Heart left ventricle (tissue), 13 donors: ENCODE results near the gene ACVR2B.

ENCODE experiments used
- CTCF ChIP-seq, 12 donors: fragments of 200-600 bp; sonication (generic) in 4 of 12; IDR thresholded peaks; one replicate each; pipeline versions ENCODE4 v1.5.0 to v1.8.0; 2018 to 2022; ENCODE audit warnings: antibody characterized with exemption in 12 of 12, mild to moderate bottlenecking in 5 of 12
- POLR2A ChIP-seq, 2 donors: fragments of 450-650 bp; IDR thresholded peaks; one replicate each; pipeline ENCODE4 v1.6.1; 2017; ENCODE audit warnings: antibody characterized with exemption in 2 of 2, mild to moderate bottlenecking in 2 of 2, moderate library complexity in 2 of 2
- donor health status: ischemic (EF 13 %, LVEDD 7.1; RV severe dilation, severe dysfunction).
- donor health status: DM: no; HTN: yes; CAD: no.
- donor health status: DM: no; HTN: no; CAD: no.
- donor health status: ischemic (EF 25% LVEDD 6.9; RV normal size, moderate dysfunction).
- donor health status: ischemic (EF 25% LVEDD 5.7; RV mildly dilated, moderate dysfunction).
- donor health status: ischemic (EF 35%, LVEDD 5.7; RV mildly dilated, moderate dysfunction).
- donor health status: nonischemic (EF 11% LVEDD 7.7; RV severe dilation, severe dysfunction).
- donor health status: DM: yes; HTN: yes; CAD: no.
- donor health status: PGD.
- donor health status: ischemic (EF 29% LVEDD 5.4; RV normal size, mild dysfunction).
- donor health status: nonischemic (EF 23%, LVEDD 6.1; RV moderate dilation, normal function).

- TF ChIP-seq CTCF (IDR thresholded peaks at IDR 0.05) (peak; percentile 88 to 98 (median 92)), POLR2A (IDR thresholded peaks at IDR 0.05) (peak in 1 of 2 donors; percentile 46)
Measured at GRCh38 chr3:38496131-38496910, 42.6 kb downstream of the ACVR2B start, which contains the start of gene EXOG.
